ENCODE data around the gene DGCR8. TPM values are rescaled to one million over a fixed set of nuclear protein-coding genes. Genes with fewer than 3 reads are reported as not detected.

DGCR8 gene
- total RNA-seq, 6 experiments from 2014 or later = 11.4 to 27.2 (median 16.1) TPM

GRCh38 chr22:20034143-20034542 lies 45.9 kb upstream of the DGCR8 start:
- no peaks in the 10 kb centered on the region for H3K27me3 ChIP-seq
- H3K27ac ChIP-seq = no peak overlapping the region
- H3K4me1 ChIP-seq = peaks cover 0 to 20% (median 8%) of the 10 kb centered on the region in 4 donors
- H3K9me3 ChIP-seq = no peaks in the 10 kb centered on the region
- ATAC-seq (no peak), DNase-seq (no peak)
- no peak overlapping the region for H3K4me3 ChIP-seq
- no peak for TF ChIP-seq CTCF (IDR thresholded peaks at IDR 0.05)
- TF ChIP-seq POLR2A (IDR thresholded peaks at IDR 0.05) = no peak
- H3K36me3 ChIP-seq = peaks cover 0 to 21% (median 3%) of the 10 kb centered on the region in 4 donors
- 90% methylated on average over 5 of the region's 5 CpGs for WGBS (ENCODE audit: insufficient coverage, low coverage, low lambda C conversion rate, missing lambda C conversion rate)
- intact Hi-C loops (cut with DNase I) = no loop called here

GRCh38 chr22:20035375-20036083 lies 44.5 kb upstream of the DGCR8 start:
- peak in 1 of 3 donors; percentile 44 for DNase-seq
- WGBS (ENCODE audit: insufficient coverage, low coverage, low lambda C conversion rate, missing lambda C conversion rate) = 86% methylated on average over 13 of the region's 16 CpGs
- no peak for TF ChIP-seq POLR2A (IDR thresholded peaks at IDR 0.05)
- no peak for TF ChIP-seq CTCF (IDR thresholded peaks at IDR 0.05)
- Histone ChIP-seq H3K4me3 (no peak overlapping the region), H3K27ac (no peak overlapping the region), H3K36me3 (peaks cover 0 to 21% (median 3%) of the 10 kb centered on the region in 4 donors), H3K4me1 (peaks cover 0 to 20% (median 8%) of the 10 kb centered on the region in 4 donors), H3K27me3 (no peaks in the 10 kb centered on the region), H3K9me3 (no peaks in the 10 kb centered on the region)
- intact Hi-C loops (cut with DNase I) = no loop called here
- ATAC-seq = no peak

GRCh38 chr22:20036084-20036482 lies 44.0 kb upstream of the DGCR8 start:
- H3K27me3 ChIP-seq = no peaks in the 10 kb centered on the region
- 79% methylated on average over 5 of the region's 10 CpGs for WGBS (ENCODE audit: insufficient coverage, low coverage, low lambda C conversion rate, missing lambda C conversion rate)
- DNase-seq (no peak), ATAC-seq (no peak)
- no peaks in the 10 kb centered on the region for H3K9me3 ChIP-seq
- peaks cover 0 to 21% (median 3%) of the 10 kb centered on the region in 4 donors for H3K36me3 ChIP-seq
- no peak overlapping the region for H3K4me3 ChIP-seq
- TF ChIP-seq POLR2A (IDR thresholded peaks at IDR 0.05) (no peak), CTCF (IDR thresholded peaks at IDR 0.05) (no peak)
- intact Hi-C loops (cut with DNase I) = no loop called here
- H3K27ac ChIP-seq = no peak overlapping the region
- peaks cover 0 to 20% (median 8%) of the 10 kb centered on the region in 4 donors for H3K4me1 ChIP-seq

GRCh38 chr22:20036535-20037392 lies 43.3 kb upstream of the DGCR8 start:
- TF ChIP-seq POLR2A (IDR thresholded peaks at IDR 0.05) (no peak), CTCF (IDR thresholded peaks at IDR 0.05) (no peak)
- no peaks in the 10 kb centered on the region for H3K9me3 ChIP-seq
- WGBS (ENCODE audit: insufficient coverage, low coverage, low lambda C conversion rate, missing lambda C conversion rate) = 80% methylated on average over 6 of the region's 25 CpGs
- H3K4me3 ChIP-seq = no peak overlapping the region
- no peak overlapping the region for H3K27ac ChIP-seq
- H3K4me1 ChIP-seq = peaks cover 0 to 20% (median 8%) of the 10 kb centered on the region in 4 donors
- no peaks in the 10 kb centered on the region for H3K27me3 ChIP-seq
- peaks cover 0 to 21% (median 3%) of the 10 kb centered on the region in 4 donors for H3K36me3 ChIP-seq
- ATAC-seq (no peak), DNase-seq (no peak)
- intact Hi-C loops (cut with DNase I) = no loop called here

Measured in right lobe of liver (tissue), 6 donors.